H1 (cell line): ENCODE measurements around the gene TADA2B. TPM values are rescaled to one million over a fixed set of nuclear protein-coding genes. Genes with fewer than 3 reads are reported as not detected.

ENCODE experiments used
- ATF2 ChIP-seq: IDR thresholded peaks from 2 replicates; pipeline ENCODE4 v1.6.1; 2012; ENCODE audit warnings: low read length, inconsistent platforms
- BACH1 ChIP-seq: IDR thresholded peaks from 2 replicates; pipeline ENCODE4 v1.6.1; 2012; ENCODE audit warnings: low read length, improper control_type of control experiment
- CBX8 ChIP-seq: fragments of 300-800, 300-1000 bp; sonication (generic); IDR thresholded peaks from 2 replicates; pipeline ENCODE4 v1.7.1; 2016; ENCODE audit warnings: low read depth, low read length, borderline replicate concordance
- SUZ12 ChIP-seq: fragments of 200-600 bp; sonication (generic); IDR thresholded peaks from 2 replicates; pipeline ENCODE4 v1.6.1; 2012; ENCODE audit warnings: mild to moderate bottlenecking, inconsistent platforms, low read length, moderate library complexity, mixed read lengths
- polyA plus RNA-seq, 7 experiments: library from polyadenylated mRNA; depleted of rRNA in 3 of 7; stranded (reverse) in 5 of 7; unstranded in 2 of 7; fragments of >200 nt in 5 of 7; fragments of 200-250 nt in 2 of 7; gene quantifications; 1 replicate in 5 of 7; 2 replicates in 1 of 7; 4 replicates in 1 of 7; pipeline versions ENCODE4 v1.2.1 to v1.2.3, GENCODE V29; 2011 to 2013; ENCODE audit warnings: missing spikeins in 2 of 7, mixed read lengths in 2 of 7
- total RNA-seq: library from RNA; stranded (reverse); fragmentation: NEBNext Ultra II Directional; extraction: Animal tissue kit (Norgen Biotek cat#: 25700); gene quantifications from 2 replicates; pipeline ENCODE4 v1.2.1, GENCODE V29; 2021

The TADA2B gene
- total and polyA plus RNA-seq, 2 of the 8 experiments (the other 6 are each of a cell fraction or from before 2014, with no cell fraction given): 5.7 to 12.1 TPM

- no peak for TF ChIP-seq ATF2
- no peak for TF ChIP-seq CBX8
- no peak for TF ChIP-seq BACH1
- no peak for TF ChIP-seq SUZ12
- TF ChIP-seq, all 59 proteins: peak for 0
These were observed 18.6 kb downstream of the TADA2B start (continued) for GRCh38 chr4:7061815-7062214.
